ENCODE measurements around the gene MAN1C1. TPM values are rescaled to one million over a fixed set of nuclear protein-coding genes. Genes with fewer than 3 reads are reported as not detected.

Gene MAN1C1
- total and polyA plus RNA-seq, 2 donors (not counting 1 experiment from before 2014, with no cell fraction given): 0.31 to 0.89 TPM

- no peak overlapping the region for H3K27ac Mint-ChIP-seq
These were observed 121.9 kb downstream of the MAN1C1 start for GRCh38 chr1:25738499-25738898.

GRCh38 chr1:25739341-25739740 is 122.8 kb downstream of the MAN1C1 start:
- ChIA-PET POLR2A (no interaction called here), CTCF (no interaction called here)
- Histone ChIP-seq H2AFZ (ENCODE audit: insufficient read depth, low read depth, low read length, poor library complexity, severe bottlenecking) (no peak overlapping the region), H3K27me3 (replicated peaks in 1 of 4; ENCODE audit: control extremely low read depth in 1 of 4, control insufficient read depth in 3 of 4, insufficient read depth in 4 of 4, low read length in 3 of 4) (peaks cover 0 to 9% (median 1%) of the 10 kb centered on the region in 4 experiments), H3K4me1 (ENCODE audit: control insufficient read depth in 2 of 2, insufficient read depth in 2 of 2, low read length in 2 of 2) (no peaks in the 10 kb centered on the region), H3K4me2 (replicated peaks; ENCODE audit: low read depth, low read length, poor library complexity, severe bottlenecking) (no peak overlapping the region), H3K4me3 (ENCODE audit: control extremely low read depth in 1 of 5, extremely low read depth in 1 of 5, insufficient read depth in 1 of 5, low read depth in 2 of 5, low read length in 4 of 5) (no peak overlapping the region), H3K79me2 (ENCODE audit: control insufficient read depth, insufficient read depth, low read length) (no peaks in the 10 kb centered on the region), H3K27ac (ENCODE audit: low read length in 2 of 2) (no peak overlapping the region), H4K20me1 (ENCODE audit: control insufficient read depth, insufficient read depth, low read length, poor library complexity, severe bottlenecking) (no peaks in the 10 kb centered on the region), H3K9ac (ENCODE audit: low read length) (no peak overlapping the region), H3K9me3 (ENCODE audit: control extremely low read depth in 1 of 3, control insufficient read depth in 2 of 3, insufficient read depth in 1 of 3, low read length in 2 of 3) (no peaks in the 10 kb centered on the region), H3K36me3 (replicated peaks in 1 of 2; ENCODE audit: control extremely low read depth in 1 of 2, control insufficient read depth in 1 of 2, extremely low read depth in 1 of 2, insufficient read depth in 2 of 2, low read length in 1 of 2) (no peaks in the 10 kb centered on the region)
- Mint-ChIP-seq H3K4me1 (no peaks in the 10 kb centered on the region), H3K9me3 (ENCODE audit: insufficient read depth) (no peaks in the 10 kb centered on the region), H3K27ac (no peak overlapping the region), H3K4me3 (no peak overlapping the region), H3K27me3 (peaks cover 25% of the 10 kb centered on the region)
- no peak for ATAC-seq (ENCODE audit: low read depth)
- intact Hi-C loops (cut with micrococcal nuclease): no loop called here
- 91% methylated on average over 4 of the region's 4 CpGs for WGBS (ENCODE audit: insufficient coverage)
- DNase-seq: no peak
- TF ChIP-seq EZH2 (IDR thresholded peaks at IDR 0.05; ENCODE audit: borderline replicate concordance, insufficient read depth, low read depth, low read length, poor library complexity, severe bottlenecking): no peak
- no peak for TF ChIP-seq CTCF (IDR thresholded peaks at IDR 0.05)

More at GRCh38 chr1:25738499-25738898, 121.9 kb downstream of the MAN1C1 start:
- no peak overlapping the region for H3K4me2 ChIP-seq (replicated peaks; ENCODE audit: low read depth, low read length, poor library complexity, severe bottlenecking)
- CTCF ChIA-PET: no interaction called here
- Mint-ChIP-seq H3K9me3 (ENCODE audit: insufficient read depth) (no peaks in the 10 kb centered on the region), H3K4me3 (no peak overlapping the region), H3K4me1 (no peaks in the 10 kb centered on the region), H3K27me3 (peaks cover 26% of the 10 kb centered on the region)
- no peaks in the 10 kb centered on the region for H3K4me1 ChIP-seq (ENCODE audit: control insufficient read depth in 2 of 2, insufficient read depth in 2 of 2, low read length in 2 of 2)
- WGBS (ENCODE audit: insufficient coverage): 95% methylated on average over 2 of the region's 2 CpGs
- H2AFZ ChIP-seq (ENCODE audit: insufficient read depth, low read depth, low read length, poor library complexity, severe bottlenecking): no peak overlapping the region
- no peak overlapping the region for H3K27ac ChIP-seq (ENCODE audit: low read length in 2 of 2)
- H4K20me1 ChIP-seq (ENCODE audit: control insufficient read depth, insufficient read depth, low read length, poor library complexity, severe bottlenecking): no peaks in the 10 kb centered on the region
- no peak for ATAC-seq (ENCODE audit: low read depth)
- H3K27me3 ChIP-seq (replicated peaks in 1 of 4; ENCODE audit: control extremely low read depth in 1 of 4, control insufficient read depth in 3 of 4, insufficient read depth in 4 of 4, low read length in 3 of 4): peaks cover 0 to 9% (median 1%) of the 10 kb centered on the region in 4 experiments
- no peak overlapping the region for H3K4me3 ChIP-seq (ENCODE audit: control extremely low read depth in 1 of 5, extremely low read depth in 1 of 5, insufficient read depth in 1 of 5, low read depth in 2 of 5, low read length in 4 of 5)
- H3K79me2 ChIP-seq (ENCODE audit: control insufficient read depth, insufficient read depth, low read length): no peaks in the 10 kb centered on the region
- intact Hi-C loops (cut with micrococcal nuclease): no loop called here
- TF ChIP-seq EZH2 (IDR thresholded peaks at IDR 0.05; ENCODE audit: borderline replicate concordance, insufficient read depth, low read depth, low read length, poor library complexity, severe bottlenecking) (no peak), CTCF (IDR thresholded peaks at IDR 0.05) (no peak)
- no peak for DNase-seq
- H3K9ac ChIP-seq (ENCODE audit: low read length): no peak overlapping the region
- POLR2A ChIA-PET: no interaction called here
- H3K9me3 ChIP-seq (ENCODE audit: control extremely low read depth in 1 of 3, control insufficient read depth in 2 of 3, insufficient read depth in 1 of 3, low read length in 2 of 3): no peaks in the 10 kb centered on the region
- H3K36me3 ChIP-seq (replicated peaks in 1 of 2; ENCODE audit: control extremely low read depth in 1 of 2, control insufficient read depth in 1 of 2, extremely low read depth in 1 of 2, insufficient read depth in 2 of 2, low read length in 1 of 2): no peaks in the 10 kb centered on the region
